SH-SY5Y (cell line): ENCODE results near the gene PPP1R14C.

Experiments used
- GATA2 ChIP-seq: IDR thresholded peaks from 2 replicates; pipeline ENCODE4 v1.6.1; 2011; ENCODE audit warnings: mild to moderate bottlenecking, low read depth, low read length
- GATA3 ChIP-seq: IDR thresholded peaks from 2 replicates; pipeline ENCODE4 v1.6.1; 2011; ENCODE audit warnings: low read depth, mild to moderate bottlenecking, low read length, moderate library complexity

- TF ChIP-seq GATA2 (no peak), GATA3 (no peak)
These were observed 95.5 kb downstream of the PPP1R14C start for GRCh38 chr6:150238336-150238741.
